GM12873 (cell line): Measurements from ENCODE around the gene TAF6.
A peak's percentile ranks its signal among the peaks of the same experiment; 100 is the strongest.

ENCODE experiments used
- CTCF ChIP-seq: IDR thresholded peaks from 2 replicates; pipeline ENCODE4 v1.5.1; 2012; ENCODE audit warnings: low read depth, mild to moderate bottlenecking, moderate library complexity, low read length, control low read depth; ENCODE audit not compliant: insufficient read depth; ENCODE audit errors: missing control alignments

TAF6 gene

GRCh38 chr7:100148225-100148558 lies 29.0 kb upstream of the TAF6 start:
- no peak for TF ChIP-seq CTCF

DNA sequence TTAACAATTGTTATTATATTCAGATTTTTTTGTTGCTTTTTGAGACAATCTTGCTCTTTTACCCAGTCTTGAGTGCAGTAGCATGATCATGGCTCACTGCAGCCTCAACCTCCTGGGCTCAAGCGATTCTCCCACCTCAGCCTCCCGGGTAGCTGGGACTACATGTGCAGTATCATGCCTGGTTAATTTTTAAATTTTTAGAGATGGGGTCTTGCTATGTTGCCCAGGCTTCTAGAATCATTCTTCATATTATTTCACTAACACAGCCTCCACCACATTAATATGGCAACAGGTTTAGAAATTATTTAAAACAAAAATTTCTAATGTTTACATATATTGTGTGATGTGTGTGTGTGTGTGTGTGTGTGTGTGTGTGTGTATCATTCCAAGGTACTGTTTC lies 28.1 kb upstream of the TAF6 start:
- TF ChIP-seq CTCF: no peak

DNA sequence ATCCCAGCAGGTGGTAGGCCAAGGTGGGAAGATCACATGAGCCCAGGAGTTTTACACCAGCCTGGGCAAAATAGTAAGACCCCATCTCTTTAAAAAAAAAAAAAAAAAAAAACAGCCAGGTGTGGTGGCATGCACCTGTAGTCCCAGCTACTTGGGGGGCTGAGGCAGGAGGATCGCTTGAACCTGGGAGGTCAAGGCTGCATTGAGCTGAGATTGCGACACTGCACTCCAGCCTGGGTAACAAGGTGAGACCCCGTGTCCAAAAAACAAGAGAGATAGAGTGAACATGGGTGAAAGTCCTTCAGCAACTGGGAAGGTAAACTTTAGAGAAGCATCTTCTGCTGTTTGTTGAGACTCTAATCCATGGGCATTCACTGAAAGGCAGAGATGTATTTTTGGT lies 23.3 kb upstream of the TAF6 start:
- no peak for TF ChIP-seq CTCF

DNA sequence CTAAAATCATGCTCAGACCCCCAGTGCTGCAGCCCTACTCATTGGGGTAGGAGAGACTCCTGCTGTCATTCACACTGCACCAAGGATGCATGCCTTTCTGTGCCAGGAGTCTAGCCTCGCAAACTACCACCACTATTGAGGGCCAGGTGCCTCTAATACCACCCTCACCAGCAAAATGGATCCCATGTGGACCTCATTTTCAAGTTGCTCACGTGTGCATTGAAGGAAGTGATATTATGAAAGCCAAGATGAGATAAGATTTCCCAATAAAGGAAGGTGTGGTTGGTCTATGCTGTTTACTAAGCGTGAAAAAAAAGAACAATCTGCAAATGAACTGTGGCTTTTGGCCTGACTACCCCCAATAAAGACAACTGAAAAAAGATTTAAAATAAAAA lies 22.4 kb upstream of the TAF6 start:
- no peak for TF ChIP-seq CTCF

GRCh38 chr7:100137851-100138760 lies 18.9 kb upstream of the TAF6 start:
- no peak for TF ChIP-seq CTCF

DNA sequence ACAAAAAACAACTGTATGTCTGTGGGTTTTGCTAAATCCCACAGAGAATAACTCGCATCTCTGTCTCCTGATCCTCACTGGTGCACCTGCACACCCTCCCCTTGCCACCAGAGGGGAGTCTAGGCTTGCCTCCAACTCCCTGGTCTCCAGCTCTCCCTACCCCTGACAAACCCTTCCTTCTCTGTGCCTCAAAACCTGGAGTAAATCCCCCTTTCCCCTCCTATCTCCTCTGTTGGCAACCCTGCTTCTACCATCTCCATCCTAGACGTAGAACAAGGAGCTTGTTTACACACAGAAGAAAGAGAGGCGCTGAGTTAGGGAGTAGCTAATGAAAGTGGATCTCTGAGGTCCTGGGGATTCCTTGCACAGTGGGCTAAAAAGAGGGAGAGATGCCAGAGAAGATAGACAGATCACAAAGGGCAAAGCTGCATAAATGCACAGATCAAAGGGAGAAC lies 13.6 kb upstream of the TAF6 start:
- TF ChIP-seq CTCF: peak; percentile 99

DNA sequence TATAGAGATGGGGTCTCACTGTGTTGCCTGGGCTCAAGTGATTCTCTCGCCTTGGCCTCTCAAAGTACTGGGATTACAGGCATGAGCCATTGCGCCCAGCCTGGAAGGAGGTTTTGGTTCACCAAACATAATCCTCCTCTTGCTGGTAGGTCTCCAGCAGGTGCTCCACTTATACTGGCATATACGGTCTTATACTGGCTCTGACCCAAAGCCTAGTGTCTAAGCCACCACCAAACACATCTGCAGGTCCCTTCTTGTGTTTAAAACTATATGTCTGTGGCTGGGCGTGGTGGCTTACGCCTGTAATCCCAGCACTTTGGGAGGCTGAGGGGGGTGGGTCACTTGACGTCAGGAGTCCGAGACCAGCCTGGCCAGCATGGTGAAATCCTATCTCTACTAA lies 13.0 kb upstream of the TAF6 start:
- no peak for TF ChIP-seq CTCF
